Globus pallidus (tissue), 1 donor: ENCODE data around the gene PDSS2.
"Not testable (repeated sequence)": the region's sequence is repeated elsewhere in the genome, so short reads cannot be mapped to it uniquely, and the experiment has no call there.

Source experiments
- DNase-seq: peaks from one replicate; pipeline ENCODE4 v3.0.0-alpha.2; 2015; ENCODE audit warnings: low spot score

The PDSS2 gene

DNA sequence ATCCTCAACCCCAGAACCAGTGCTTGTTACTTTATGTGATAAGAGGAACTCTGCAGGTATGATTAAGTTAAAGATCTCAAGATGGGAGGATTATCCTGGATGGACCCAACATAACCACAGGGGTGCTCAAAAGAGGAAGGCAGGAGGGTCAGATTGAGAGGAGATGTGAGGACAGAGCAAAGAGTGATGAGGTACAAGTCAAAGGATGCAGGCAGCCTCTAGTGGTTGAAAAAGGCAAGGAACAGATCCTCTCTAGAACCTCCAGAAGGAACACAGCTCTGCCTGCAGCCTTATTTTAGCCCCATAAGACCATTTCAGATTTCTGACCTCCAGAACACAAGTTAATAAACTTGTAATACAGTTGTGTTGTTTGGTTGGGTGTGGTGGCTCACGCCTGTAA is 41.2 kb downstream of the PDSS2 start:
- no peak for DNase-seq

DNA sequence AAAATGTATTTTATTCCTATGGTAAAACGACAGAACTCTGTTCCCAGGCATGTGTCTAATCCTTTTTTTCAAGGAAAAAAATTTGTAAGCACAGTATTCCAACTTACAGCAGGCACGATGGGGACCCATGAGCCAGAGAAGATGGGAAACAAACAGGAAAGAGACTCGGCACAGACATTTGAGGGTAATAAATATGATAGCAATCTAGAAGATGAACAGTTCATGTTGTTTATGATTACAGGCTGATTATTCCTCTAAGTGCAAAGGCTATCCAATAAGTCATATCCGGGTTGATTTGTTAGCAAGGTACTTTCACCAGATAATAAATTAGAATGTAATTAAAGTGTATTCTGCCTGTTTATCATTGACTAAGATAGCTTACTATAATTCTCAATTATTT is 43.2 kb downstream of the PDSS2 start:
- no peak for DNase-seq

DNA sequence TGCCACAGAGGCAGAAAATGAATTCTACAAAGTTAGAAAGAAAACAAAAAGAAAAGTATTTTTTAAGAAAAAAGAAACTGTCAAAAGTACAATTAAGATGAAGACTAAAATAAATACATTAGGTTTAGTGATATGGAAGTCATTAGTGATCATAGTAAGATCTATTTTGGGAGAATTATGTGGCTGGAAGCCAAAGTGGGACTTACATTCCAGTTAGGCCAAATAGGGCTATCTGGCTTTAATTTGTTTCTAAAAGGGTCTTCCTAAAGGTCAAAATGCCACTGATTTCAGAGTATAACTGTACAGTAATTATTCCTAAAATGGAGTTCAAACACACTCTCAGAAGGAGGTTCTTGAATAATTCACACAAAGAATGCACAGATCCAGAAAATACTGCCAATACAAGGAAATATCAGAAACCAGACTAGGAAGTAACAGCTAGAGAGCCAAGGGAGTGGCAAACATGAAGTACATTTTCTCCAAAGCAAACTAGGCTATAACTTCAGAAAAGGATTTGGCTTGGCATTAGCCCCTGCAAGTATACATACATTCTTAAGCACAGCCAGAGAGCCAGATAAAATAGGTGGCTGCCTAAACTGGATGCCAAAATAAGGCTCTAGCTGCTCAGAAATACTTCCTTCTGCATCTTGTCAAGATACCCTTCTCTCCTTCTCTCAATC is 45.3 kb downstream of the PDSS2 start:
- DNase-seq = no peak

DNA sequence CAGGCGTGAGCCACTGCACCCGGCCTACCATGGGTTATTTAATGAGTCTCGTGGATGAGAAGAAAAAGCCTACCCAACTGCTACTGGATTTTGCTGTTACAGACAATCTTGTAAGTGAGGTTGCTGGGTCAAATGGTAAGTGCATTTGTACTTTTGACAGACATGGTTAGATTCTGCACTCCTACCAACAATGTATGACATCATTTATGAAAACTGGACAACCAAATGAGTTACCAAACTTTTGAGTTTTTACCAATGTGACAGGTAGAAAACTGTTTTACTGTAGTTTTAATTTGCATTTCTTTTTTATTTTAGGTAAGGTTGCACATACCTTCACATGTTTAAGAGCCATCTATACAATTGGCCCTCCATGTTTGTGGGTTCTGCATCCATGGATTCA is 48.2 kb downstream of the PDSS2 start:
- no peak for DNase-seq

DNA sequence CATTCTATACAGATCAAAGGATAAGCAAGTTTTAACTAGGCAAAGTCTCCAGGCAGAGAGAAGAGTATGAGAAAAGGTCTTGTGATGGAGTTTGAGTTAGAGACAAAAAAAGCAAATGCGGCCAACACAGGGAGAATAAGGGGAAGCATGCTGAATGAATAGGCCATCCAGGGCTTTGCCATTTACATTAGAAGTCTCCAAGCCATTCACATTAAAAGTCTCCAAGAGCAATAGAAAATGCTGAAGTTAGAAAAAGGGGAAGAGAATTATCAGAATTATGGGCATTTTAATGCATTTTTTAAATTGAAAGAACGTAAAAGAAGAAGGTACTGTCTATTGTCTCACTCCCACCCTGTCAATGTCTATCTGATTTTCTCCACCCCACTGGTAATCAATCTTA is 49.4 kb downstream of the PDSS2 start:
- DNase-seq = no peak

DNA sequence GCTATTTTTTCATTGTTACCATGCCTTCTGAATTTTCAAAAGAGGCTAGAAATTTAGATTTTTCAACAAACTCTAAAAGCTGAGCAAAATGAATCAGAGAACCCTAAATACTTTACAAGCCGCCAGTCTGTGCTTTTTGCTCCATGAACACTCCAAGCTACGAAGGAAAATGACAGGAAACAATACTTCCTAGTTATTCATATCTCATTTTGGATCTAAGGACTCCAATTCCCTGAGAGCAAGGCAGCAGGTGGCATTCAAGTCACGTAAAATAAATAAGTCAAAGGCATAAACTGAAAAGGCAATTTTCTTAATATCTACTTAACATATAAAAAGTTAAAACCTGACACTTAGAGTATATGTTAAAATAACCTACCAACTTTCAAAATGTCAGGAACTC is 50.6 kb downstream of the PDSS2 start:
- no peak for DNase-seq

DNA sequence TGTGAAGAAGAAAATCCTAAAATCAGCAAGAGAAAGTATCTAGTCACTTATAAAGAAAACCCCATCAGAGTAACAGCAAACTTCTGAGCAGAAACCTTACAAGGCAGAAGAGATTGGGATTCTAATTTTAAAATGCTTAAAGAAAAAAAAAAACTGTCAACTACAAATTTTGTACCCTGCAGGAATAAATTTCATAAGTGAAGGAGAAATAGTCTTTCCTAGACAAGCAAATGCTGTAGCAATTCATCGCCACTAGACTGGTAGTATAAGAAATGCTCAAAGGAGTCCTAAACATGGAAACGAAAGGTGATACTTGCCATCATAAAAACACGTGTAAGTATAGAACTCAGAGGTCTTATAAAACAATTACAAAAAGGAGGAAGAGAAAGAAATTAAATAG is 54.4 kb downstream of the PDSS2 start:
- no peak for DNase-seq

DNA sequence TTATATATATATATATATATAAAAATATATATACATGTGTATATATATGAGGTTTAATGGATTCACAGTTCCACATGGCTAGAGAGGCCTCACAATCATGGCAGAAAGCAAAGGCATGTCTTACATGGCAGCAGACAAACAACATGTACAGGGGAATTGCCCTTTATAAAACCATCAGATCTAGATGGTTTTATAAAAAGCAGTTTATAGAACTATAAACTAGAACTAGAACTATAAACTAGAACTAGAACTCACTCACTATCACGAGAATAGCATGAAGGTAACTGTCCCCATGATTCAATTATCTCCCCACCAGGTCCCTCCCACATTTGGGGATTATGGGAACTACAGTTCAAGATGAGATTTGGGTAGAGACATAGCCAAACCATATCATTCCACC is 56.8 kb downstream of the PDSS2 start:
- DNase-seq = no peak

DNA sequence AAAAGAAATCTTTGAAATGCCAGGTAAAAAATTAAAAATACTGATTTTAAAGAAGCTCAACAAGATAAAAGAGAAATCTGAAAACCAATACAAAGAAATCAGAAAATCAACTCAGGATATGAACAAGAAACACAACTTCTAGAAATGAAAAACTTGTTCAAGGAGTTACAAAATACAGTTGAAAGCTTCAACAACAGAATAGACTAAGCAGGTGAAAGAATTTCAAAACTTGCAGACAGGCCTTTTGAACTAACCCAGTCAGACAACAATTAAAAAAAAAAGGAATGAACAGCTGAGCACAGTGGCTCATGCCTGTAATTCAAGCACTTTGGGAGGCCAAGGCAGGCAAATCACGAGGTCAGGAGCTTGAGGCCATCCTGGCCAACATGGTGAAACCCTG is 57.8 kb downstream of the PDSS2 start:
- DNase-seq = no peak

DNA sequence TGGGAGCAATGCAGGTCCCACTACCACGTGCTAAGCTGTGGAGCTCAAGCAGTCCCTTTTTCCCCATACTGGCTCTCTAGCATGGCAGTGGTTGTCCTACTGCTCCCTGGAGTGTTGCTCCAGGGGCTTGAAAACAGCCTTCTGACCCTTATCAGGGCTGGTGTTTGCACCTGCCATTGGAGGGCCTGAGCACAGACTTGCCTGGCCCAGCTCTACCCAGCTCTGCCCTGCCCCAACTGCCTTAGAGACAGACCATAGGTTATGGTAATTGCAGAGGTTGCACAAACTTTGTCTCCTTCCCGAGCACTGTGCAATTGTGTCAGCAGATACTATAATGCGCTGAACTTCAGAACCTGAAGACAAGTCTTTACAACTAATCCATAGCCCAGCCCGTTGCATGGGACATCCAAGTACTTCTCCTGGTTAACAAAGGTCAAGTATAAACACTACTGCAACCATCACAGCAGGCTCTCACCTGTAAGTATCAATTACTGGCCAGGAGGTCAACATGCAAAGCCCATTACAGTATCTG is 58.7 kb downstream of the PDSS2 start:
- DNase-seq = no peak

DNA sequence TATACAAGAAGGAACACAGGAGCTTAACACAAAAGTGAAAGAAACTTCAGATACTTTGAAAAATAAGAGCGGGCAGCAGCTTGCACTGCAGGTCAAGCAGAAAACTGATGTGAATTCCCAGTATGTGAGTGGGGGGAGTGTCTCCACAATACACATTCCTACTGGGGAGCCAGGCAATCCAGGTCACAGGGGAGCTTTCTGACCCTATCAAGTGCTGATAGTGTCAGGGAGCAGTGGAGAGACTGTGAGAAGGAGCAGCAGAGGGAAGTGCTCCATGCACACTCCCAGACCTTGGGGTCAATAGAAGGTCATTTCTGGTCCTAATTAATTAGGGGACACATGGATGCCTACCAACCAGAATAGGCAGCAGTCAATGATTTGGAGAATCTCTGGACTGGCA is 59.4 kb downstream of the PDSS2 start:
- DNase-seq = no peak

DNA sequence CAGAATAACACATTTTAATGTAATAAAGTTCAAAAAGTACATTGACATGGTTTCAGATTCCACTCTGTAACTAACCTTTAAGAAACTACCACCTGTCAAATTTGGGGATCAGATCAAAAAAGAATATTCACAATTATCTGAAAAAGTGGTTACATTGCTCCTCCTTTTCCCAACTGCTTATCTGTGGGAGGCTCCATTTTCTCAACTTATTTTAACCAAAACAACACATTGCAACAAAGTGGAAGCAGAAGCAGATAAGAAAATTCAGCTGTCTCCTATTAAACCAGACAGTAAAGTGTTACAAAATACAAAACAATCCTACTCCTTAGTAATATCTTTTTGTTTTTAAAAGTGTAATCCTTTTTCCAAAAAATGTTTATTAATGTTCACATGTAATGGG is 61.4 kb downstream of the PDSS2 start:
- DNase-seq = no peak

DNA sequence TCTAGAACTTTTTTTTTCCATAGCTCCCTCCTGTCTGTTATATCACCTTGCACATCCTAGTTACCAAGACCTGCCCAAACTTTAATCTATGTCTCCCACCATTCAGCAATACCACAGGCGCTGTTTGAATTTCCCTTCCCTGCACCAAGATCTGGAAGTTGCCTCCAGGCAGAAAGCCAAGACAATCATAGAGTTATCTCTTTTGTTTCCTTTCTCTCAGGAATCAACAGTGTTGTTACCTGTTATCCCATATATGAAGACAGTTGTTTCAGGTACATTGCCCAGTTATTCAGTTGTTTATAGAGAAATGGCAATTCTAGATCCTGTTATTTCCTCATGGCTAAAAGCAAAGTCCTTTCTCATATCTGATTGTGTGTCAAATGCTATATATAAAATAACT is 63.2 kb downstream of the PDSS2 start:
- no peak for DNase-seq

DNA sequence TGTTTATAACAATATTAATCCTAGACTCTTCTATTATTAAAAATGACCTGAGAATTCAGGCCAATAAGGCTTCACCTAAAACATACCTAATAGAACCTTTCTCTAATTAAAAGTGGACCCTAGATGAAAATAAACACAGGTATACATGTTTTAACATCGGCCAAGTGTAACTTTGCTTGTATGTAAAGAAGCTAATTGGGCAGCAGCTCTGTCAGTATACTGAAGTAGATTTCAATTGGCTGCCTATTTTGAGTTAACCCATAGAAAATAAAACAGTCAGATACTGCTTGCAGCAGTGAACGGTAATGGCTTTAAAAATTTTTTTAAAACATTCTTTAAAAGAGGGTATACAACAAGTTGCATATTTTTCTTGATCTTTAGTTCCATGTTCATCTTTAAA is 67.3 kb downstream of the PDSS2 start:
- no peak for DNase-seq

DNA sequence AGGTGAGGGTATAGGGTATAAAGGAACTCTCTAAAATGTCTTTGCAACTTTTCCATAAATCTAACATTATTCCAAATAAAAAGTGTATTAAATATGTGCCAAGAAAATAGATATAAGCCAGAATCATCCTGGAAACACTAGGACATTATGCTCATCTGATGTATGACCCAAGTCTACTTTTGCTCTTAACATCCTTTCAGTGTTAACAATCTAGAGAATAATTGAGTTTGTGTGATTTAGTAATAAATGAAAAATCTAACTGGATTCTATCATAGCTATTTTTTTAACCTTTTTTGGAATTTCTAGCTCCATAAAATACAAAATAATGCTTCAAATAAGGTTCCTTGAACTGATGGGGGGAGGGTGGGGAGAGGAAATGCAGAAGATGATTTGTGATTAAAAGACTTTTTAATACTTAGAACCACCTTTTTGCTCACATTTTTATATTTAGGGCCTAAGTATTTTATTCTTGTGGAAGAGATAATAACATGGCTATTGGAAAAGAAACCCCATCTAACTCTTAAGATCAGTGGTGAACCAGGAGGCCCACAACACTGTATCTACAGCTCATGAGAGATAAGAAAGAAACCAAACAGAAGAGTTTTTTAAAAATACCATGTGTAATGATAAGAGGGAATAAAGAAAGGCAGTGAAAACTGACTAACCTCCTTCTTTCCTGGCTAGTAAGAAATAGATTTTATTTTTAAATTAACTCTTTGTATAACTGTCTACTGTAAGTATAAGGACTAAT is 68.5 kb downstream of the PDSS2 start:
- no peak for DNase-seq

DNA sequence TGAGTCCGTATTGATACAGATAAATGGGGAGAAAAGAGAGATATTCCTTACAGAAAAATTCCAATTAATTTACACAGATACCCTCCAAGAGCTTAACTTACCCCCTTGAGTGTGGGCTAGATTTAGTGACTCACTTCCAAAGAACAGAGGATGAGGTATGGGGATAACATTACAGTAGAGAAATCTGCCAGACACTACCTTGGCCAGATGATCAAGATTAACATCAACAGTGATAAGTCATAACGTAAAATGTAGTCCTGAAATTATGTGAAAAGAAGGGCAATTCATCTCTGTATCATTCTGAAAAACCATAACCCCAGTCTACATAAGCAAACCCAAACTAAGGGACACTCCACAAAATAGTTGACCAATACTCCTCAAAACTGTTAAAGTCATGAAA is 69.3 kb downstream of the PDSS2 start:
- no peak for DNase-seq

DNA sequence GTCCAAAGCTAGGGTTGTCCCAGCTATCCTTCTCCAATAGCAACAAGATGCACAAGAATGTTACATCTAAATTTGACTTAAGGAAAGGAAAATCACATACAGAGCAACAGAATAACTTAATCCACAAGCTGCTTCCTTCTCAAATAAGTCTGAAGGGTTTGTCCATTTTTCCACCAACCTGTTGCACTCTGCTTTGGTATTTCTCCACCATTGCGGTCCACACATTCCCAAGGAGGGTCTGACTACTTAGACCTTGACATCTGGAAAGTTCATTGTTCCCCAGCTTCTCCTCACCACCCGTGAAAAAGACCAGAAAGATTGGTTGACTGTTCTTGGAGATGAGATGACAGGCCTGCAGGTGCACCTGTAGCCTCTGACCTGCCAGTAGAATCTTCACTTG is 72.5 kb downstream of the PDSS2 start:
- DNase-seq = no peak

DNA sequence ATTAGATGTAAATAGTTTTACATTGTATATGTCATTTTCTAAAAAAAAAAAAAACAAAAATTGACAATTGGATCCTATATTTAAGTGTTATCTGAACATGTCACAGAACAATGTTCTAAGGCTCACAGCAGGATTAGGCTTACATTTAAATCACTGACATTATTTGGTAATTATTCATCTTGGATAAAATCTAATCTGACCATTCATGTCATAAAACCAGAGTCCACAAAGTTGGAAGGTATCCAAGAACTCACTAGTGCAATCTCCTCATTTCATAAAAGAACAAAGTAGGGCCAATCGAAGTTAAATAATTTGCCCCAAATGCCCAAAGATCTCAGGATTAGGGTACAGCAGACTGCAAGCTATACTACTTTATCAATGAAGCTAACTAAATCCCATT is 73.0 kb downstream of the PDSS2 start:
- DNase-seq = no peak

DNA sequence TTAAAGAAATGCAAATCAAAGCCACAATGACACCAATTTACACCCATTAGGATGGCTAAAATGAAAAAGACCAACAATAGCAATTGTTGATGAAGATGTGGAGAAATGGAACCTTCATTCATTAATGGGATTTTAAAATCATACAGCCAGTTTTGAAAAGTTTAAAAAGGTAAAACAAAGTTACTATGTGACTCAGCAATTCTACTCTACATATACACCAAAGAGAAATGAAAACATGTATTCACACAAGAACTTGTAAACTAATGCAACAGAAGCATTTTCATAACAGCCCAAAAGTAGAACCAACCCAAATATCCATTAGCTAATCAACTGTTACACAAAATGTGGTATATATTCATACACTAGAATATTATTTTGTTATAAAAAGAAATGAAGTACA is 75.7 kb downstream of the PDSS2 start:
- no peak for DNase-seq

DNA sequence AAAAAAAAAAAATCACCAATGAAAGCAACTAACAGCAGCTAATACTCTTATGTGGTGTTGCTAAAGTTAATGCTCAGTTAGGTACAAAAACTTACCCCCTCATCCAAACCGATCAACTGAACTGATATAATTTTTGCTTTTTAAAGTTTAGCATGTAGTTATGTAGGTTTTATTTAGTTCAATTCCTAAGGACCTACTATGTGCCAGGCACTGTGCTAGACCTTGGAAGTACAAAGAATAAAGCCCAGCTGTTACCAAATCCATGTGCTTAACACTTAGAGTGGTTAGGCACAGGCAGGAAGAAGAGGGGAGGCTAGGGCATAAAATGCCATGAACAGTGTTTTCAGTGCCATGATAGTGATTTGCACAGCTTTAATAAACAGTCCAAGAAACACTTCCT is 85.1 kb downstream of the PDSS2 start:
- DNase-seq = no peak

DNA sequence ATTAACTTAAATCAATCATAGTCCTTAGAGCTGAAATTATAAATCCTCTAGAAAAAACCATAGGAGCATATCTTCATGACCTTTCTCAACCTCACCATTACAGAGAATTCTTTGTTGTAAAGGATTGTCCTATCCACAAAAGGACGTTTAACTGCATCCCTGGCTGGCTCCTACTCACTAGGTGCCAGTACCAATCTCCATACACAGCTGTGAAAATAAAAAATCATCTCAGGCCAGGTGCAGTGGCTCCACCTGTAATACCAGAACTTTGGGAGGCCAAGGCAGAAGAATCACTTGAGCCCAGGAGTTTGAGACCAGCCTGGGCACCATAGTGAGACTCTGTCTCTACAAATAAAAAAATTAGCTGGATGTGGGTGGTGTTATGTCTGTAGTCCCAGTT is 89.9 kb downstream of the PDSS2 start:
- DNase-seq = no peak

DNA sequence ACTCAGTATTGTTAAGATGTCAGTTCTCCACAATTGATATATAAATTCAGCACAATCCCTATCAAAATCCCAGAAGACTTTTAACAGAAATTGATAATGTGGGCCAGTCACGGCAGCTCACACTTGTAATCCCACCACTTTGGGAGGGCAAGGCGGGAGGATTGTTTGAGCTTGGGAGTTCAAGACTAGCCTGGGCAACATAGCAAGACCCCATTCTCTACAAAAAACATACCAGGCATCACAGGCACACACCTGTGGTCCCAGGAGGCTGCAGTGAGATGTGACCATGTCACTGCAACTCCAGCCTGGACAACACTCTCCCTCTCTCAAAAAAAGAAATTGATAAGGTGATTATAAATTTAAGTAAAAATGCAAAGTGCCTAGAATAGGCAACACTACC is 90.9 kb downstream of the PDSS2 start:
- DNase-seq = no peak

DNA sequence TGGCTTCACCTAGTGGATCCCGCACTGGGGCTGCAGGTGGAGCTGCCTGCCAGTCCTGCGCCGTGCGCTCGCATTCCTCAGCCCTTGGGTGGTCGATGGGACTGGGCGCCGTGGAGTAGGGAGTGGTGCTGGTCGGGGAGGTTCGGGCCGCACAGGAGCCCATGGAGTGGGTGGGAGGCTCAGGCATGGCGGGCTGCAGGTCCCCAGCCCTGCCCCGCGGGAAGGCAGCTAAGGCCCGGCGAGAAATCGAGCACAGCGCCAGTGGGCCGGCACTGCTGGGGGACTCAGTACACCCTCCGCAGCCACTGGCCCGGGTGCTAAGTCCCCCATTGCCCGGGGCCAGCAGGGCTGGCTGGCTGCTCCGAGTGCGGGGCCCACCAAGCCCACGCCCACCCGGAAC is 95.2 kb downstream of the PDSS2 start:
- not testable (repeated sequence) for DNase-seq
